H1 (cell line): ENCODE measurements around the gene TFF2. TPM values are rescaled to one million over a fixed set of nuclear protein-coding genes. Genes with fewer than 3 reads are reported as not detected.

Experiments
- CTCF ChIA-PET: fragments of 300-600 bp; sonication (Branson Sonifier 250); formaldehyde crosslinking; loops from one replicate; lab custom pipeline; 2021; ENCODE audit not compliant: partially characterized antibody; lab: Charles Lee
- POLR2A ChIA-PET: fragments of 300-600 bp; sonication (Branson Sonifier 250); formaldehyde crosslinking; loops from one replicate; lab custom pipeline; 2021; ENCODE audit warnings: inconsistent platforms; ENCODE audit not compliant: partially characterized antibody; lab: Charles Lee
- DNase-seq, 2 experiments: peaks; one replicate each; pipeline versions ENCODE4 v3.0.0 to v3.0.0-alpha.2; 2010 to 2022; ENCODE audit warnings: low spot score in 2 of 2, low read depth in 1 of 2, mixed read lengths in 1 of 2
- FAIRE-seq: peaks from 2 replicates; lab custom pipeline; 2011; peaks lifted over from hg19 to GRCh38; lab: Jason Lieb, UNC
- H2AFZ ChIP-seq: 2 replicates; pipeline ENCODE4 v1.8.1; 2012; ENCODE audit warnings: low read length, inconsistent platforms
- H2AK5ac ChIP-seq: 2 replicates; pipeline ENCODE4 v1.6.1; 2013; ENCODE audit warnings: low read depth, low read length
- H2BK120ac ChIP-seq: replicated peaks from 2 replicates; pipeline ENCODE3; 2013; ENCODE audit warnings: low read depth, low read length, inconsistent platforms
- H2BK12ac ChIP-seq: 2 replicates; pipeline ENCODE4 v1.6.1; 2013; ENCODE audit warnings: low read depth, low read length
- H2BK15ac ChIP-seq: 2 replicates; pipeline ENCODE4 v1.6.1; 2013; ENCODE audit warnings: low read length
- H2BK20ac ChIP-seq: 2 replicates; pipeline ENCODE4 v1.6.1; 2013; ENCODE audit warnings: low read length
- H2BK5ac ChIP-seq: 2 replicates; pipeline ENCODE4 v1.6.1; 2013; ENCODE audit warnings: low read depth, low read length
- H3K14ac ChIP-seq: 2 replicates; pipeline ENCODE4 v1.6.1; 2013; ENCODE audit warnings: inconsistent platforms; ENCODE audit not compliant: insufficient read length
- H3K18ac ChIP-seq: 2 replicates; pipeline ENCODE4 v1.6.1; 2013; ENCODE audit warnings: low read length; ENCODE audit errors: extremely low read depth
- H3K23ac ChIP-seq: 2 replicates; pipeline ENCODE4 v1.6.1; 2013; ENCODE audit warnings: inconsistent platforms; ENCODE audit not compliant: insufficient read length
- H3K23me2 ChIP-seq: 2 replicates; pipeline ENCODE4 v1.6.1; 2013; ENCODE audit warnings: low read depth, low read length
- H3K27ac ChIP-seq: 2 replicates; pipeline ENCODE4 v1.6.1; 2011; ENCODE audit warnings: low read depth, low read length, inconsistent platforms
- H3K27me3 ChIP-seq, 4 experiments: replicated peaks in 1 of 4; 1 replicate in 1 of 4; 2 replicates in 3 of 4; pipeline versions ENCODE4 v1.6.1 to v1.8.1; 2011 to 2013; ENCODE audit warnings: low read length in 3 of 4, mild to moderate bottlenecking in 3 of 4, inconsistent platforms in 2 of 4, mixed read lengths in 2 of 4, moderate library complexity in 1 of 4; ENCODE audit not compliant: control insufficient read depth in 3 of 4, insufficient read depth in 3 of 4; ENCODE audit errors: extremely low read depth in 1 of 4
- H3K36me3 ChIP-seq, 4 experiments: 2 replicates each; pipeline versions ENCODE4 v1.6.1 to v1.8.1; 2011 to 2013; ENCODE audit warnings: mild to moderate bottlenecking in 4 of 4, low read length in 3 of 4, moderate library complexity in 2 of 4, control low read depth in 1 of 4, inconsistent platforms in 1 of 4; ENCODE audit not compliant: insufficient read depth in 4 of 4, control insufficient read depth in 2 of 4
- H3K4ac ChIP-seq: replicated peaks from 2 replicates; pipeline ENCODE3; 2013; ENCODE audit warnings: low read length, low read depth, mixed read lengths, inconsistent platforms; ENCODE audit not compliant: insufficient read length
- H3K4me1 ChIP-seq, 4 experiments: replicated peaks in 1 of 4; 1 replicate in 1 of 4; 2 replicates in 3 of 4; pipeline versions ENCODE4 v1.6.1 to v1.8.1; 2011 to 2013; ENCODE audit warnings: low read length in 3 of 4, inconsistent platforms in 2 of 4, mixed read lengths in 1 of 4; ENCODE audit not compliant: insufficient read depth in 4 of 4, control insufficient read depth in 3 of 4
- H3K4me2 ChIP-seq, 2 experiments: 2 replicates each; pipeline versions ENCODE4 v1.6.1 to v1.8.1; 2011 to 2013; ENCODE audit warnings: low read depth in 2 of 2, low read length in 2 of 2, control low read depth in 1 of 2, inconsistent platforms in 1 of 2, mild to moderate bottlenecking in 1 of 2; ENCODE audit not compliant: insufficient read depth in 1 of 2
- H3K4me3 ChIP-seq, 4 experiments: fragments of 200-600, 300-600 bp in 1 of 4; sonication (generic), shearing (Covaris generic), sonication (Bioruptor Twin) in 1 of 4; 2 replicates each; pipeline versions ENCODE4 v1.5.1 to v1.8.1; 2011 to 2016; ENCODE audit warnings: low read length in 4 of 4, low read depth in 3 of 4, control low read depth in 2 of 4, inconsistent platforms in 2 of 4, mild to moderate bottlenecking in 2 of 4, mixed read lengths in 1 of 4, moderate library complexity in 1 of 4; ENCODE audit not compliant: insufficient read depth in 2 of 4; ENCODE audit errors: extremely low read depth in 1 of 4
- H3K56ac ChIP-seq: replicated peaks from 2 replicates; pipeline ENCODE3; 2013; ENCODE audit warnings: low read depth, mild to moderate bottlenecking, mixed read lengths, low read length, inconsistent platforms; ENCODE audit not compliant: insufficient read length
- H3K79me1 ChIP-seq: 2 replicates; pipeline ENCODE4 v1.6.1; 2013; ENCODE audit warnings: low read depth, low read length, control low read depth
- H3K79me2 ChIP-seq, 2 experiments: 2 replicates each; pipeline versions ENCODE4 v1.6.1 to v1.8.1; 2012 to 2013; ENCODE audit warnings: low read length in 2 of 2, mild to moderate bottlenecking in 2 of 2, inconsistent platforms in 1 of 2; ENCODE audit not compliant: insufficient read depth in 2 of 2, control insufficient read depth in 1 of 2
- H3K9ac ChIP-seq, 4 experiments: replicated peaks in 1 of 4; 1 replicate in 1 of 4; 2 replicates in 3 of 4; pipeline versions ENCODE4 v1.6.1 to v1.8.1; 2011 to 2013; ENCODE audit warnings: low read depth in 3 of 4, low read length in 3 of 4, control low read depth in 2 of 4, mild to moderate bottlenecking in 2 of 4, moderate library complexity in 2 of 4, inconsistent platforms in 1 of 4; ENCODE audit errors: extremely low read depth in 1 of 4
- H3K9me3 ChIP-seq, 2 experiments: 2 replicates each; pipeline versions ENCODE4 v1.6.1 to v1.8.1; 2012 to 2013; ENCODE audit warnings: mild to moderate bottlenecking in 2 of 2, moderate library complexity in 2 of 2, control low read depth in 1 of 2, inconsistent platforms in 1 of 2, low read depth in 1 of 2, low read length in 1 of 2, mixed read lengths in 1 of 2; ENCODE audit not compliant: insufficient read depth in 2 of 2
- H4K20me1 ChIP-seq, 2 experiments: replicated peaks in 1 of 2; 2 replicates each; pipeline versions ENCODE3 to v1.8.1; 2011 to 2013; ENCODE audit warnings: inconsistent platforms in 2 of 2, low read length in 2 of 2, mild to moderate bottlenecking in 1 of 2; ENCODE audit not compliant: insufficient read depth in 2 of 2, control insufficient read depth in 1 of 2
- H4K5ac ChIP-seq: 2 replicates; pipeline ENCODE4 v1.6.1; 2013; ENCODE audit warnings: low read length, low read depth, mixed read lengths, inconsistent platforms; ENCODE audit not compliant: insufficient read length
- H4K8ac ChIP-seq: 2 replicates; pipeline ENCODE4 v1.8.0; 2013; ENCODE audit warnings: mild to moderate bottlenecking, moderate library complexity, low read length, inconsistent platforms; ENCODE audit not compliant: insufficient read depth; ENCODE audit errors: extremely low read depth
- H4K91ac ChIP-seq: replicated peaks from 2 replicates; pipeline ENCODE3; 2013; ENCODE audit warnings: low read length, mixed read lengths, inconsistent platforms; ENCODE audit not compliant: insufficient read length
- CREB1 ChIP-seq: IDR thresholded peaks from 2 replicates; pipeline ENCODE4 v1.6.1; 2012; ENCODE audit warnings: inconsistent platforms
- EP300 ChIP-seq, 2 experiments: IDR thresholded peaks; 1 replicate in 1 of 2; 2 replicates in 1 of 2; pipeline ENCODE4 v1.6.1; 2011 to 2012; ENCODE audit warnings: low read depth in 2 of 2, low read length in 2 of 2, mild to moderate bottlenecking in 2 of 2, borderline replicate concordance in 1 of 2, inconsistent platforms in 1 of 2, moderate library complexity in 1 of 2
- HDAC6 ChIP-seq: IDR thresholded peaks from one replicate; pipeline ENCODE4 v1.7.1; 2012; ENCODE audit warnings: low read depth, mild to moderate bottlenecking, inconsistent platforms, low read length, moderate library complexity
- KDM4A ChIP-seq: IDR thresholded peaks from one replicate; pipeline ENCODE4 v1.7.1; 2012; ENCODE audit warnings: low read depth, mild to moderate bottlenecking, moderate library complexity, low read length, inconsistent platforms; ENCODE audit not compliant: severe bottlenecking
- POLR2AphosphoS5 ChIP-seq: IDR thresholded peaks from 2 replicates; pipeline ENCODE4 v1.6.1; 2011; ENCODE audit warnings: low read depth, low read length
- SIN3A ChIP-seq, 2 experiments: IDR thresholded peaks in 1 of 2; conservative IDR thresholded peaks in 1 of 2; 2 replicates each; pipeline ENCODE4 v1.6.1; 2011 to 2012; ENCODE audit warnings: low read length in 2 of 2, improper control_type of control experiment in 1 of 2, low read depth in 1 of 2, mild to moderate bottlenecking in 1 of 2
- SIRT6 ChIP-seq: IDR thresholded peaks from one replicate; pipeline ENCODE4 v1.7.1; 2012; ENCODE audit warnings: low read length, inconsistent platforms
- SIX5 ChIP-seq: IDR thresholded peaks from 2 replicates; pipeline ENCODE4 v1.6.1; 2011; ENCODE audit warnings: mild to moderate bottlenecking, low read depth, low read length
- SRF ChIP-seq: IDR thresholded peaks from 2 replicates; pipeline ENCODE4 v1.6.1; 2011; ENCODE audit warnings: mild to moderate bottlenecking, low read depth, low read length, moderate library complexity
- TBP ChIP-seq: IDR thresholded peaks from 2 replicates; pipeline ENCODE4 v1.6.1; 2011; ENCODE audit warnings: low read depth, low read length, improper control_type of control experiment
- TCF12 ChIP-seq: IDR thresholded peaks from 2 replicates; pipeline ENCODE4 v1.6.1; 2011; ENCODE audit warnings: low read depth, mild to moderate bottlenecking, low read length
- WGBS, 2 experiments: shearing (Covaris generic) in 1 of 2; methylation state at CpG; one replicate each; pipeline versions ENCODE4 v1.1.6 to v1.1.7; 2013 to 2015; ENCODE audit warnings: low lambda C conversion rate in 2 of 2, mixed read lengths in 2 of 2, inconsistent platforms in 1 of 2, low coverage in 1 of 2, missing lambda C conversion rate in 1 of 2; ENCODE audit not compliant: insufficient replicate concordance in 2 of 2, insufficient coverage in 1 of 2, insufficient read length in 1 of 2; ENCODE audit errors: extremely low coverage in 1 of 2, missing lambda C conversion rate in 1 of 2; 5-methylcytosine and 5-hydroxymethylcytosine counted together
- polyA plus RNA-seq, 7 experiments: library from polyadenylated mRNA; depleted of rRNA in 3 of 7; stranded (reverse) in 5 of 7; unstranded in 2 of 7; fragments of >200 nt in 5 of 7; fragments of 200-250 nt in 2 of 7; gene quantifications; 1 replicate in 5 of 7; 2 replicates in 1 of 7; 4 replicates in 1 of 7; pipeline versions ENCODE4 v1.2.1 to v1.2.3, GENCODE V29; 2011 to 2013; ENCODE audit warnings: missing spikeins in 2 of 7, mixed read lengths in 2 of 7
- total RNA-seq: library from RNA; stranded (reverse); fragmentation: NEBNext Ultra II Directional; extraction: Animal tissue kit (Norgen Biotek cat#: 25700); gene quantifications from 2 replicates; pipeline ENCODE4 v1.2.1, GENCODE V29; 2021
- TF ChIP-seq, protein P1 (sequence below): IDR thresholded peaks from 2 replicates; pipeline ENCODE4 v1.6.1; 2012; ENCODE audit warnings: inconsistent platforms

Gene TFF2
- total and polyA plus RNA-seq, 2 of the 8 experiments (the other 6 are each of a cell fraction or from before 2014, with no cell fraction given), result not detected

DNA sequence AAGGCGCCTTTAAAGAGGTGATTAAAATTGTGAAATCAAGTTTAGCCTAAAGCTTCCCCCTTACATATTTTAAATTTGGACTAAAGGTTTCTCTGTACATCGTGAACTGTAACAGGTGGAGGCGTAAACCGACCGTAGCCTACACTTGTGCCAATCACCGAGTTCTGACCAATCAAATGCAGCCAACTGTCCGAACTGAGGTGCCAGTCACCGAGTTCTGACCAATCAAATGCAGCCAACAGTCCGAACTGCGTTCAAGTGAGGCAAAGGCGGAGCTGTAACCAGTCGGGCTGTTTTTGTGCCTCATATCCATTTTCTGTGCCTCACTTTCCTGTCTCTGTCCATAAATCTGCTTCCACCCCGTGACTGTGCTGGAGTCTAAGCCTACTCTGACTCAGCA lies 8.1 kb upstream of the TFF2 start:
- H3K18ac ChIP-seq, result no peak overlapping the region
- no peak overlapping the region for H3K27ac ChIP-seq
- H2AFZ ChIP-seq, result no peak overlapping the region
- no peak overlapping the region for H3K4me2 ChIP-seq
- H2AK5ac ChIP-seq, result no peak overlapping the region
- CTCF ChIA-PET, result interaction anchor here (0.7 to 5.0 kb wide), 3 partner anchors 11 to 91 kb away, joined by 3 to 22 read pairs (median 3); no protein-coding TSS in a partner anchor
- H3K36me3 ChIP-seq, result no peaks in the 10 kb centered on the region
- peaks cover 8 to 9% of the 10 kb centered on the region in 2 experiments for H3K9me3 ChIP-seq
- WGBS, 2 experiments, result 85% methylated on average over 13 of the region's 13 CpGs; no CpG with 5 or more reads in 1 of the 2 experiments
- H2BK5ac ChIP-seq, result no peak overlapping the region
- H4K91ac ChIP-seq, result no peak overlapping the region
- no peak overlapping the region for H2BK15ac ChIP-seq
- H3K79me2 ChIP-seq, result no peaks in the 10 kb centered on the region
- no peak for FAIRE-seq
- DNase-seq, result no peak
- H3K4me1 ChIP-seq, result no peaks in the 10 kb centered on the region
- no peak overlapping the region for H2BK120ac ChIP-seq
- no peak overlapping the region for H3K14ac ChIP-seq
- no peaks in the 10 kb centered on the region for H3K27me3 ChIP-seq
- TF ChIP-seq SIN3A (conservative IDR thresholded peaks at IDR 0.05 in 1 of 2, IDR thresholded peaks at IDR 0.05 in 1 of 2; ENCODE audit: low read depth in 1 of 2, low read length in 2 of 2) (no peak), SRF (no peak), TCF12 (no peak), CREB1 (no peak), KDM4A (no peak), EP300 (IDR thresholded peaks at IDR 0.05; ENCODE audit: borderline replicate concordance in 1 of 2, low read depth in 2 of 2, low read length in 2 of 2) (no peak), HDAC6 (no peak), POLR2AphosphoS5 (no peak), SIX5 (no peak), SIRT6 (no peak), TBP (no peak)
- TF ChIP-seq, protein P1, sequence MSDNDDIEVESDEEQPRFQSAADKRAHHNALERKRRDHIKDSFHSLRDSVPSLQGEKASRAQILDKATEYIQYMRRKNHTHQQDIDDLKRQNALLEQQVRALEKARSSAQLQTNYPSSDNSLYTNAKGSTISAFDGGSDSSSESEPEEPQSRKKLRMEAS, result no peak
- H2BK12ac ChIP-seq, result no peak overlapping the region
- POLR2A ChIA-PET, result no interaction called here
- H4K8ac ChIP-seq, result no peak overlapping the region
- H3K4ac ChIP-seq, result no peak overlapping the region
- no peak overlapping the region for H4K5ac ChIP-seq
- H3K79me1 ChIP-seq, result no peaks in the 10 kb centered on the region; the same call in 1 of the 2 replicates
- no peaks in the 10 kb centered on the region for H4K20me1 ChIP-seq
- H3K4me3 ChIP-seq, result no peak overlapping the region
- H3K23me2 ChIP-seq, result no peaks in the 10 kb centered on the region
- no peak overlapping the region for H3K23ac ChIP-seq
- no peak overlapping the region for H3K9ac ChIP-seq
- no peak overlapping the region for H2BK20ac ChIP-seq
- no peak overlapping the region for H3K56ac ChIP-seq
